Epithelial cell of prostate (primary cell): Measurements from ENCODE around the gene CSTF1.
"Not testable (repeated sequence)": the region's sequence is repeated elsewhere in the genome, so short reads cannot be mapped to it uniquely, and the experiment has no call there.

Experiments used
- DNase-seq: peaks from one replicate; pipeline ENCODE4 v3.0.0-alpha.2; 2011; ENCODE audit warnings: low read depth, low spot score
- H3K27ac ChIP-seq: fragments of 450-650 bp; 2 replicates; pipeline ENCODE4 v1.5.1; 2017; ENCODE audit warnings: mild to moderate bottlenecking

The CSTF1 gene

GRCh38 chr20:56400001-56400640, 7.7 kb downstream of the CSTF1 start:
- no peak overlapping the region for H3K27ac ChIP-seq
- DNase-seq = no peak

GRCh38 chr20:56403465-56403864, 11.0 kb downstream of the CSTF1 start:
- H3K27ac ChIP-seq = no peak overlapping the region
- no peak for DNase-seq

- DNase-seq, H3K27ac ChIP-seq: not testable (repeated sequence)
Measured at GRCh38 chr20:56405356-56405755, 12.9 kb downstream of the CSTF1 start.

- DNase-seq = no peak
- no peak overlapping the region for H3K27ac ChIP-seq
Measured at GRCh38 chr20:56406910-56407309, 14.5 kb downstream of the CSTF1 start.

GRCh38 chr20:56409521-56409920, 17.1 kb downstream of the CSTF1 start:
- no peak overlapping the region for H3K27ac ChIP-seq
- DNase-seq = no peak

GRCh38 chr20:56409956-56410355, 17.5 kb downstream of the CSTF1 start:
- H3K27ac ChIP-seq = no peak overlapping the region
- DNase-seq = no peak

GRCh38 chr20:56411287-56411686, 18.8 kb downstream of the CSTF1 start:
- H3K27ac ChIP-seq, DNase-seq: not testable (repeated sequence)

GRCh38 chr20:56411759-56412472, 19.5 kb downstream of the CSTF1 start, which contains the start of gene CASS4:
CASS4 (plus strand) TSS chr20:56412260; CDS start chr20:56412459, 199 bp downstream.
- DNase-seq = no peak
- H3K27ac ChIP-seq = no peak within 1 kb of the TSS

GRCh38 chr20:56412473-56412790, 20.0 kb downstream of the CSTF1 start:
- H3K27ac ChIP-seq = no peak overlapping the region
- DNase-seq = no peak

GRCh38 chr20:56412949-56413348, 20.5 kb downstream of the CSTF1 start:
- H3K27ac ChIP-seq = no peak overlapping the region

GRCh38 chr20:56414842-56415765, 22.7 kb downstream of the CSTF1 start:
- no peak overlapping the region for H3K27ac ChIP-seq
- no peak for DNase-seq

More at GRCh38 chr20:56412949-56413348, 20.5 kb downstream of the CSTF1 start:
- DNase-seq = no peak

GRCh38 chr20:56417402-56417801, 25.0 kb downstream of the CSTF1 start:
- DNase-seq = no peak
- H3K27ac ChIP-seq = no peak overlapping the region

- H3K27ac ChIP-seq = no peak overlapping the region
- DNase-seq = no peak
Measured at GRCh38 chr20:56417911-56418310, 25.5 kb downstream of the CSTF1 start.

- DNase-seq = no peak
- H3K27ac ChIP-seq = no peak overlapping the region
Measured at GRCh38 chr20:56418385-56418861, 26.0 kb downstream of the CSTF1 start.

- no peak overlapping the region for H3K27ac ChIP-seq
Measured at GRCh38 chr20:56420028-56420427, 27.6 kb downstream of the CSTF1 start.

GRCh38 chr20:56420940-56421688, 28.7 kb downstream of the CSTF1 start:
- H3K27ac ChIP-seq = no peak overlapping the region
- no peak for DNase-seq

More at GRCh38 chr20:56420028-56420427, 27.6 kb downstream of the CSTF1 start:
- no peak for DNase-seq

- DNase-seq = no peak
- H3K27ac ChIP-seq = no peak overlapping the region
Measured at GRCh38 chr20:56422076-56422823, 29.8 kb downstream of the CSTF1 start.

- H3K27ac ChIP-seq = no peak overlapping the region
- DNase-seq = no peak
Measured at GRCh38 chr20:56422824-56423189, 30.4 kb downstream of the CSTF1 start.

- H3K27ac ChIP-seq = no peak overlapping the region
- no peak for DNase-seq
Measured at GRCh38 chr20:56423211-56423610, 30.8 kb downstream of the CSTF1 start.
